Ramos (cell line): ENCODE data around the gene CEMIP.

Source experiments
- in situ Hi-C: fragments of 300-500 bp; cut with MboI; formaldehyde crosslinking; loops from one replicate; pipeline ENCODE4 v1.14.3; 2022; ENCODE audit warnings: low sequenced_read_pairs; ENCODE audit not compliant: unreplicated experiment

CEMIP gene

DNA sequence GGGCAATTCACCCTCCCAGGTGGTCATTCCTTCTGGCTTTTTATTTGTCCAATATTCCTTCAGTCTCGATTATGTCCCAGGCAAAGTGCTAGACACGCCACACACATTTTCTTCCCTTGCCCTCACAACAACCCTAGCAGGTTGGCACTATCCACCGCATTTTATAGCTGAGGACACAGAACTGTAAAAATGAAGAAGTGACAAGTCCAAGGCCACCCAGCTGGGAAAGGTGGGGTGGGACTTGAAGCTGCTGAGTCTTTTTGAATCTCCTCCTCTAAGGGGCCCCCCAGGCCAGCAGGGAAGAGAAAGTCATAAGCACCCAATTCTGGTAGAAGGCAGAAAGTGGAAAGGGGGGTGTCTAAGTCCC lies 60.6 kb downstream of the CEMIP start:
- in situ Hi-C loops, result no loop called here

DNA sequence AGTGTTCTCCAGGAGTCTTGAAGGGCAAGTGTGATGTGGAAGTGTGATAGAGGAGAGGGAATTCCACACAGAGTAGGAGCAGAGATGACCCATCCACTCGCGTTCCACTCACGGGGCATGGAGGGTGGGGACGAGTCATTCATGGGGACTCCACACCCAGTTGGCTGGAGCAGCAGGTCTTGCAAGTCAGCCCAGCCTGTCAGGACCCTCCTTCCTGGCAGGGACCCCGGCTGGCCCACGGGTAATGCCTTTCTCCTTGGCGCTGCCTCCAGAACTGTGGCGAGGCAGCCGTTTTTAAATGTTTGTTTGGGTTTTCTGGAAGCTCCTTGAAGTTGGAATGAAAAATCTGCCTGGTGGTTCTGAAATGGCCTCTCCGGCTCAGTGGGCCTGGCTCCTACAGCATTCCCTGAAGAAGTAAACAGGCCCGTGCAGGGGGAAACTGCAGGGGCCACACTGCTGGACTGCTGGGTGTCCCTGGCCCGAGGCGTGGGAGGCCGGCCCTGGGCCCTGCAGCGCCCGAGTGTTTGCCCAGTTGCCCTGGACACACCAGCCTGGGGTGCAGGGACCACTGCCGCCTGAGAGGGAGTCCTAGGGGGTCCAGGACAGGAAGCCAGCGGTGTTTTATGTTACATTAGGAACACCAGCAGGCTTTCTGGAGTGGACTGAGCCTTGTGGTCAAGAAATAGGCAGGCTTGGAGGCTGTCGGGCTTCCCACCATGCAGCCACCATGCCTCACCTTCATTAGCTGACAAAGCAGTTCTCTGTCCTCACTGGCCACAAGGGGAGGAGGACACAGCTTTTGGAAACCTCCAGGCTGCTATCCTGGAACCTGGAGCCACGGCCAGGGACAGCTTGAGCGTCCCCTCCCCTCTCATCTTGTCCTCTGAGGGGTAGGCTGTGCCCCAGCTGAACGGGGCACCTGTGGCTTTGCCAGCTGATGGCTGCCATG lies 61.3 kb downstream of the CEMIP start:
- in situ Hi-C loops, result no loop called here

- in situ Hi-C loops, result no loop called here
These were observed 62.4 kb downstream of the CEMIP start for GRCh38 chr15:80841541-80841940.

DNA sequence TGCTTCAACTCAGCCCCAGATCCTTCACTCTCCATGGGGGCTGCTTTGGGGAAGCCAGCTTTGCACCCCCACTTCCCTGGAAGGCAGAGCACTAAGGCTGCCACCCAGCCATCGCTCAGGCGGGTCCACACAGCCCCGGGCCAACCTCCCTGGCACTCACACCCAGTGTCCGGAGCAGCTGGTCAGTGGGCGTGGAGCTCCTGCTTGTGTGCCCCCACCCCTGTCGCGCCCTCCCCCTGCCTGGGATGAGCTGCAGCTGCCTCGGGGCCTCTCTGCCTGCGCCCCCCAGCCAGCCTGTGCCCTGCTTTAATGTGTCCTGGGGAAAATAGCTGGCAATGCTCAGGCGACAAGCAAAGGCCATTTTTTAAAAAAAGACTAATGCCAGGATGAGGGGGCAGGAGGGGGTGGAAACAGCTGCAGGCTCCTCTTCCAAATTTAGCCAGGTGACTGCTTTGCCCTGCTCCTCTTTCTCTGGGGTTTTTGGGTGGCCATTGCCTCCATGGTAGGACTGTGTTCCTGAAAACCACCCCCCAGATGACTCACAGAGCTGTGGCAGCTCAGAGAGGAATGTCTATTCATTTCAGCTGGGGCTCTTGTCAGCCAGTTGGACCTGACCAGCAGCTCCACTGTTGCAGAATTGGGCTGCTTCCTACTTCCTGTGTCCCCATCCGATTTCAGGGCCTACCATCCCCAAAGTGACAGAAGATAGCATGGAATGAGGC lies 65.0 kb downstream of the CEMIP start:
- in situ Hi-C loops, result no loop called here

- in situ Hi-C loops, result no loop called here
These were observed 67.1 kb downstream of the CEMIP start for GRCh38 chr15:80846031-80846815.

- in situ Hi-C loops, result no loop called here
These were observed 70.1 kb downstream of the CEMIP start for GRCh38 chr15:80849308-80849707.

DNA sequence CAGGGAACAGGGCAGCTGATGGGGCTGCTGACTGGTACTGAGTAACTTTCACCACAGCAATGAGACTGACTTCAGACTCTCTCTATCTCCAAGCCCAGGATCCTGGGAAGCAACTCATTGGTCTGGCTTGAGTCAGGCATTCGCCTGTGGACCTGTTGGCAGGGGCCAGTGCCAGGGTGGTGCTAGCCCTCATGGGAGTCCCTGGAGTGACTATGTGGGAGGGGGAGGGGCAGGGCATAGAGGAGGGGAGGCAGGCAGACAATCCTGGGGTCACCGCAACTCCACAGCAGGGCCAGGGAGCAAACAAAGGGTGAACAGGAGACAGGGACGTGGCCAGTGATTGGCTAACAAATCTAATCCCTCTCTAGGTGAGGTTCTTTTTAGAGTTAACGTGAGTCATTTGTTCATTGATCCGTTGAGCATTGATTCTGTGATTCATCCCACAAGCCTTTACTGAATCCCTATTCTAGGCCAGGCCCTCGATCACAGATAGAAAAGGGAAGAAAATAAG lies 71.8 kb downstream of the CEMIP start:
- in situ Hi-C loops, result no loop called here

DNA sequence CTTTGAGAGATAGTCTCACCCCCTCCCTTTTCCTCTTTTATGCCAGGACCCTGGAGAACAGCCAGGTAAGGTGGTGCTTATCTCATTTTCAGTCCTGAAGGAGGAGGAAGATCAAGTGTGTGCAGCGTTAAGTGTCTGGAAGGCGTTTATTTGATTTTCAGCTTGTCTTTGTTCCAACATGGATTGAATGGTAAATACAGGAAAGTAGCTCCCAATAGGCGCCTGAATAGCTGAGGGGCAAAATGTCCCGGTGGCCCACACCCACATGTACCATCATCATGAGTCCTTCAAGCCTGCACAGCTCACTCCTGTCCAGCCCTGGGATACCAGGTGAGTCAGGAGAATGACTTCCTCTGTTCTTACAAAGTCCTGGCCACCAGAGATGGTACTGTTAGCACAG lies 73.5 kb downstream of the CEMIP start:
- in situ Hi-C loops, result no loop called here

- in situ Hi-C loops, result no loop called here
These were observed 74.9 kb downstream of the CEMIP start for GRCh38 chr15:80854104-80854503.

DNA sequence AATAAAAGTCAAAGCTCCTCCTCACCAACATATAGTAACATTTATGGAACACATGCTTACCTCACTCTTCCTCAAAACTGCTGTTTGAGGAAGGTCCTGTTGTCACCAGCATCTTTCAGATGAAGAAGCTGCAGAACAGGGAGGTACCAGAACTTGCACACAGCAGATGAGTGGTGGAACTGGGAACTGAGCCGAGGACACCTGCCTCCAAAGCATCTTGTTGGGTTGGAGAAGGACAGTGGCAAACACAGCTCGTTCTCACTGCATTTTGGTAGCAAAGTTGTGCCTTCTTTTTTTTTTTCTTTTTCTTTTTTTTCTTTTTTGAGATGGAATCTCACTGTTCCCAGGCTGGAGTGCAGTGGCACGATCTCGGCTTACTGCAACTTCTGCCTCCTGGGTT lies 76.0 kb downstream of the CEMIP start:
- in situ Hi-C loops, result no loop called here

DNA sequence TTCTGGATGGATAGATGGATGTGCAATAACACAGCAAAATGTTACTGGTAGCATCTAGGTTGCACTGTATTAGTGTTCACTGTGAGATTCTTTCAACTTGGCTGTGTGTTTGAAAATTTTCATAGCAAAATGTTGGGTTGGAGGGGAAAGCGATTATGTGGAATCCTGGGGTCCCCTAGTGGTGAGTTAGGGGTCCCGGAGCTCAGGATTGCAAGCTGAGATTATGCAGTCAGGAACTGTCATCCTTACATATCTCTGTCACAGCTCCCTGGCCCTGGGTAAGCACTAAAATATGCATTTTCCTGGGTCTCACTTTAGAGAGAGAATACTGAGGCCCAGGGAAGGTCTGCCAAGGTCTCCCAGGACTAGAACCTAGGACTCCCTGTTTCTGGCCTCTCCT lies 77.2 kb downstream of the CEMIP start:
- in situ Hi-C loops, result no loop called here

DNA sequence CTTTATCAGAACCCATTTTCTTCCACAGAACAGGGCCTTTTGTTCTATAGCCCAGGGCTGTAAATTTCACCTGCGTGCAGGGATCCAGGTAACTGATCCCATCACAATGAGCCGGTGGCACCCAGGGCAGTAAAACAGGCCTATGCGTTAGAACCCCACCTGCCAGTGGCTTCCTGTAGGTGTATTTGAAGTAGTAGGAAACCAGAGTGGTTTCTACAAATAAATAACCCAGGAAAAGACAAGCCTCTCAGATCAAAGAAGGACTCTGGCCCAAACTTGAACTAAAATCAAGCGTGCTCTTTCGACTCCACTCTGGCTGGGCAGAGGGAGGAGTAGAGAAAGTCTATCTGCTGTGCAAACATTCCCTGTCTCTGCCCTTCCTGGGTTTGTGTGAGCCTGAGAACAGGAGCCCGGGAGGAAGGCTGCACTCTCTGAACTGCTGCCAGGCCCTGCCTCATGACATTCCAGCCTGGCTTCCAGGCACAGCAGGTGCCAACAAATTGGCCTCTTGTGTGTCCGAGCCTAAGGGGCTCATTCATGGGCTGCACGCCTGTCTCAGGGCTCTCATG lies 77.7 kb downstream of the CEMIP start:
- in situ Hi-C loops, result no loop called here

- in situ Hi-C loops, result no loop called here
These were observed 82.6 kb downstream of the CEMIP start for GRCh38 chr15:80861731-80862170.

GRCh38 chr15:80864666-80865065 lies 85.5 kb downstream of the CEMIP start:
- in situ Hi-C loops, result no loop called here

- in situ Hi-C loops, result no loop called here
These were observed 87.8 kb downstream of the CEMIP start for GRCh38 chr15:80866936-80867335.

DNA sequence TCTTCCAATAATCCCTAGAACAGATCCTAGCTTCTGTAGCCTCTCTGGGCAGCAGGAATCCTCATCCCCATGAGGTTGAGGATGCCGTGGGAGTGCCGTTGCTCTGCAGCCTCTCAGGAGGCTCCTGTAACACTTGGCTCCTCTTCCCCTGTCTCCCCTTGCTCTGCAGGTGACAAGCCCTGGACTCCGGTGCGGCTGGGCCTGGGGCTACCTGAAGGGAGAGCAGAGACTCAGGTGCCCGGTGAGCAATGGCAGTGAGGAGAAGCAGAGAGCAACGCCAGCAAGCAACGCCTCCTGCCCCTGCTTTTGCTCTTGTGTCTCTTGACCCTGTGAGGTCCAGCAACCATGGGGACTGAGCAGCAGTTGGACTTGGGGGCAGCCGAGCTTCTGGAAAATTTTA lies 91.2 kb downstream of the CEMIP start:
- in situ Hi-C loops, result no loop called here

DNA sequence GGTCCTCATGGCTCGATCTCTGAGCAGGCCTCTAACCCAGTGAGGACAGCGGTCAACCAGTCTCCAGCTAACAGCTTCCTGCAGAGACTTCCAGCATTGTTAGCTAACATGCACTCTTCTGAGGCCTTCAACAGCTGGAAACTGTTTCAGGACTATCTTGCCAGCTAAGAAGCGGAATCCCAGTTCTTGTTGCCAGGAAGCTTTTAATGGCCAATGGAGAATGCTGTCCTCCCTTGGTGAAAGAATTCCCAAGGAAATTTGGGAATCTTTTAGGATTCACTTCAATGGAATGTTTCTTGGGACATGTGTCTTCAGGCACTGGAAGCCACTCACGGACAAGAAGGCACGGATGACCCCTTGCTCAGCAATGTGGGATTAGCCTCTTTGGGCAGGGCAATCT lies 91.7 kb downstream of the CEMIP start:
- in situ Hi-C loops, result no loop called here

DNA sequence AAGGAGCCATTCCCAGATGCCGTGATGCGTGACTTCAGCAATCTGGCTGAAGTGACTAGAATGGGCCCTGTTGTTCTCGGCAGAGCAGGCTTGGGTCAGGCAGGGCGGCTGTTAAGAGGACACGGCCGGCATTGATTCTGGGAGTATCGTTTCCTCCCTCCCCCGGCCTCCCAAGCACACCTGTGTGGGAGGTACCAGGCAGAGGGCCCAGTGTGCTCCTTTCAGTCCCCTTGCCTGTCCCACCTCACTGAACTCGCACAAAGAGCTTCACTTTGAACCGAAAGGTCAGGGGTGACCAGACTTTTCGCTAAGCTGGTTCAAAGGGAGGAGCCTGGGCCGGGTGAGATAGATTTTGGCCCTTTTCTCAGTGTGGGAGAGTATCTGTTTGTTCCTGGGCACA lies 92.7 kb downstream of the CEMIP start:
- in situ Hi-C loops, result no loop called here

- in situ Hi-C loops, result no loop called here
These were observed 94.3 kb downstream of the CEMIP start for GRCh38 chr15:80873366-80873952.
